ENCODE measurements around the gene KCNN2. TPM values are rescaled to one million over a fixed set of nuclear protein-coding genes. Genes with fewer than 3 reads are reported as not detected.

The KCNN2 gene
- total and polyA plus RNA-seq, 2 of the 4 experiments (the other 2 are of a cell fraction) = 2.2 to 8.8 TPM

- no peak overlapping the region for H2BK120ac ChIP-seq (ENCODE audit: low read depth, low read length)
- no CpG with 5 or more reads among the region's 6 CpGs for WGBS, 2 experiments (ENCODE audit: extremely low coverage in 2 of 2, insufficient read length in 1 of 2)
- H2BK15ac ChIP-seq (ENCODE audit: low read depth, low read length) = no peak overlapping the region
- no peaks in the 10 kb centered on the region for H3K9me3 ChIP-seq (ENCODE audit: control insufficient read depth, insufficient read depth, low read length)
- ChIA-PET CTCF (no interaction called here), POLR2A (ENCODE audit: unreplicated experiment) (no interaction called here)
- H2AK5ac ChIP-seq (ENCODE audit: low read depth, low read length) = no peak overlapping the region
- H3K14ac ChIP-seq (replicated peaks; ENCODE audit: low read depth, low read length) = no peak overlapping the region
- TF ChIP-seq CHD1 (IDR thresholded peaks at IDR 0.05; ENCODE audit: low read depth, low read length) (no peak), MAFK (IDR thresholded peaks at IDR 0.05; ENCODE audit: low read depth, low read length) (no peak), FOS (IDR thresholded peaks at IDR 0.05; ENCODE audit: low read depth, low read length) (no peak), USF2 (IDR thresholded peaks at IDR 0.05; ENCODE audit: low read depth, low read length) (no peak), RFX5 (IDR thresholded peaks at IDR 0.05; ENCODE audit: low read depth, low read length) (no peak)
- H3K27ac ChIP-seq (ENCODE audit: insufficient read depth, low read length) = no peak overlapping the region
- no peak overlapping the region for H3K4me2 ChIP-seq (ENCODE audit: low read depth, low read length)
- H2AFZ ChIP-seq (replicated peaks; ENCODE audit: low read length, poor library complexity) = no peak overlapping the region
- H2BK5ac ChIP-seq (ENCODE audit: low read depth, low read length, poor library complexity, severe bottlenecking) = no peak overlapping the region
- H2BK20ac ChIP-seq (ENCODE audit: low read depth, low read length) = no peak overlapping the region
- no peak overlapping the region for H3K56ac ChIP-seq (ENCODE audit: extremely low read depth, insufficient read depth, low read length)
- H3K36me3 ChIP-seq (ENCODE audit: control insufficient read depth, insufficient read depth, low read length) = no peaks in the 10 kb centered on the region
- H3K18ac ChIP-seq (ENCODE audit: low read depth, low read length) = peak overlapping the region; percentile 21; the same call in 1 of the 2 replicates
- H3K4me3 ChIP-seq (ENCODE audit: insufficient read depth, low read depth, low read length) = no peak overlapping the region
- BruUV-seq (replicated peaks) = no TSS peak
- no peak overlapping the region for H2AK9ac ChIP-seq (replicated peaks; ENCODE audit: low read depth, low read length, poor library complexity)
- no peak overlapping the region for H3K4ac ChIP-seq (ENCODE audit: low read depth, low read length)
- no peak overlapping the region for H4K91ac ChIP-seq (ENCODE audit: insufficient read depth, low read depth, low read length)
- dilution Hi-C loops (cut with HindIII; ENCODE audit: low sequenced_read_pairs, unreplicated experiment) = no loop called here
- no peak for ATAC-seq (ENCODE audit: low read depth)
- no peak overlapping the region for H3K23ac ChIP-seq (ENCODE audit: low read depth, low read length)
- DNase-seq = no peak
- intact Hi-C loops (cut with micrococcal nuclease) = no loop called here
- no peak overlapping the region for H4K8ac ChIP-seq (ENCODE audit: low read depth in 2 of 2, low read length in 2 of 2)
- peaks cover 4% of the 10 kb centered on the region; the same call in 1 of the 2 replicates for H3K4me1 ChIP-seq (ENCODE audit: control insufficient read depth, insufficient read depth, low read length)
- no peaks in the 10 kb centered on the region for H3K79me1 ChIP-seq (ENCODE audit: low read depth in 1 of 2, low read length in 2 of 2)
- no peaks in the 10 kb centered on the region for H3K27me3 ChIP-seq (ENCODE audit: control insufficient read depth, insufficient read depth, low read length)
- H4K20me1 ChIP-seq (ENCODE audit: insufficient read depth, low read length) = no peaks in the 10 kb centered on the region
- H3K9ac ChIP-seq (ENCODE audit: low read depth, low read length) = no peak overlapping the region
- 0 out of 2 replicates have a peak, but pooled peaks cover 3% of the 10 kb centered on the region for H3K9me1 ChIP-seq (ENCODE audit: insufficient read depth, low read length)
- peak overlapping the region; percentile 16; the same call in 1 of the 2 replicates for H4K5ac ChIP-seq (ENCODE audit: low read depth, low read length)
- in situ Hi-C loops (cut with MboI; ENCODE audit: low sequenced_read_pairs) = no loop called here
These were observed 44.1 kb upstream of the KCNN2 start for GRCh38 chr5:114317751-114318150.

All from IMR-90 (cell line).